ENCODE measurements around the gene ZDHHC8.

GRCh38 chr22:20099099-20099711 is 32.4 kb upstream of the ZDHHC8 start:
- TF ChIP-seq, protein P1, sequence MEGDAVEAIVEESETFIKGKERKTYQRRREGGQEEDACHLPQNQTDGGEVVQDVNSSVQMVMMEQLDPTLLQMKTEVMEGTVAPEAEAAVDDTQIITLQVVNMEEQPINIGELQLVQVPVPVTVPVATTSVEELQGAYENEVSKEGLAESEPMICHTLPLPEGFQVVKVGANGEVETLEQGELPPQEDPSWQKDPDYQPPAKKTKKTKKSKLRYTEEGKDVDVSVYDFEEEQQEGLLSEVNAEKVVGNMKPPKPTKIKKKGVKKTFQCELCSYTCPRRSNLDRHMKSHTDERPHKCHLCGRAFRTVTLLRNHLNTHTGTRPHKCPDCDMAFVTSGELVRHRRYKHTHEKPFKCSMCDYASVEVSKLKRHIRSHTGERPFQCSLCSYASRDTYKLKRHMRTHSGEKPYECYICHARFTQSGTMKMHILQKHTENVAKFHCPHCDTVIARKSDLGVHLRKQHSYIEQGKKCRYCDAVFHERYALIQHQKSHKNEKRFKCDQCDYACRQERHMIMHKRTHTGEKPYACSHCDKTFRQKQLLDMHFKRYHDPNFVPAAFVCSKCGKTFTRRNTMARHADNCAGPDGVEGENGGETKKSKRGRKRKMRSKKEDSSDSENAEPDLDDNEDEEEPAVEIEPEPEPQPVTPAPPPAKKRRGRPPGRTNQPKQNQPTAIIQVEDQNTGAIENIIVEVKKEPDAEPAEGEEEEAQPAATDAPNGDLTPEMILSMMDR (IDR thresholded peaks at IDR 0.05; ENCODE audit: poor library complexity), result no peak
- TF ChIP-seq EZH2 (IDR thresholded peaks at IDR 0.05; ENCODE audit: borderline replicate concordance), result no peak

All from hepatocyte (in vitro differentiated cells).